Cardiac fibroblast (primary cell): ENCODE results near the gene STK10.

Source experiments
- DNase-seq, 2 donors: peaks; one replicate each; pipeline versions ENCODE4 v3.0.0 to v3.0.0-alpha.2; 2010; ENCODE audit warnings: low read depth in 2 of 2
- H3K4me3 ChIP-seq, 2 donors: replicated peaks in 1 of 2; 1 replicate in 1 of 2; 2 replicates in 1 of 2; pipeline ENCODE4 v1.5.1; 2011; ENCODE audit warnings: low read depth in 2 of 2, low read length in 2 of 2, mild to moderate bottlenecking in 2 of 2, moderate library complexity in 1 of 2
- CTCF ChIP-seq: IDR thresholded peaks from one replicate; pipeline ENCODE4 v1.5.1; 2011; ENCODE audit warnings: low read depth, mild to moderate bottlenecking, low read length, inconsistent platforms

Gene STK10

GRCh38 chr5:172118891-172119290 lies 69.1 kb downstream of the STK10 start:
- no peak overlapping the region for H3K4me3 ChIP-seq
- no peak for TF ChIP-seq CTCF
- no peak for DNase-seq

GRCh38 chr5:172117977-172118701 lies 69.9 kb downstream of the STK10 start:
- H3K4me3 ChIP-seq: no peak overlapping the region
- no peak for TF ChIP-seq CTCF
- no peak for DNase-seq

DNA sequence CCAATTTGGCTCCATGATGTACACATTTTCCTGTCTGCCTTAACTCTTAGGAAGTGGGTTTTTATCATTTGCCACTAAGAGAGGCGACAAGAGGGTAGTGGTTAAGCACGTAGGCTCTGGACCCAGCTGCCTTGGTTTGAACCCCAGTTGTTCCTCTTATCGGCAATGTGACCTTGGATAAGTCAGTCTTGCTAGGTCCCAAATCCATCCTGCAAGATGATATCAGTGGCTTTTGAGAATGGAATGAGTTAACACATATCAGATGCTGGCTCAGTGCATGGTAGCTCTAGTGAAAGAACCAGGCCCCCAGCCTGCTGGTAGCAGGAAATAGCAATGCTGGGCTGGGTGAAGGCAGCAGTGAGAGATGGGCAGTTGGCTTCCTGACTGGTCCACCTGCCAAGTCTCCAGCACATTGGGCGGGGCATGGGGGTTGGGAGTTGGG lies 72.5 kb downstream of the STK10 start:
- no peak for DNase-seq
- TF ChIP-seq CTCF: no peak
- no peak overlapping the region for H3K4me3 ChIP-seq

GRCh38 chr5:172114875-172115422 lies 73.1 kb downstream of the STK10 start:
- no peak for DNase-seq
- no peak for TF ChIP-seq CTCF
- H3K4me3 ChIP-seq: no peak overlapping the region

- no peak overlapping the region for H3K4me3 ChIP-seq
- DNase-seq: no peak
- no peak for TF ChIP-seq CTCF
Measured at GRCh38 chr5:172113036-172113435, 75.0 kb downstream of the STK10 start.

DNA sequence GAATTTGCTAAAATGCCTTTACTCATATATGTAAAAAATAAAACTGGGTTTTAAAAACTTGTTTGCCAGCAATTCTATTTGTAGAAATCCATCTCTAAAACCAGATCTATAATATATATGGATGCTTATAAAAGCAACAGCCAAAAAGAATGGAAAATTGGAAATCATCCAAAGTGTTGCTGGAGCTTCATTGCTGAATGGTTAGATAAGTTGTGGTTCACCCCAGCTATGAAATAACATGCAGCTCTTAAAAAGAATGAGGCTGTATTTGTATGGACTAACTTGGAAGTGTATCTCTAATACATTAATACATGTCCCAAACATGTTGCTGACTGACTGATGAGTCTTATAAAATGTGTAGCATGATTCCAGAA lies 76.2 kb downstream of the STK10 start:
- DNase-seq: peak; percentile 82 to 89
- TF ChIP-seq CTCF: no peak
- H3K4me3 ChIP-seq: no peak overlapping the region
